ENCODE measurements around the gene CATSPER2. TPM values are rescaled to one million over a fixed set of nuclear protein-coding genes. Genes with fewer than 3 reads are reported as not detected.
"Not testable (repeated sequence)": the region's sequence is repeated elsewhere in the genome, so short reads cannot be mapped to it uniquely, and the experiment has no call there.

The CATSPER2 gene
- total RNA-seq, 1 experiment from 2014 or later: 8.0 TPM

GRCh38 chr15:43625106-43625505 lies 23.5 kb downstream of the CATSPER2 start:
- DNase-seq: no peak
- no peaks in the 10 kb centered on the region for H4K20me1 ChIP-seq (ENCODE audit: insufficient read depth)
- H3K79me2 ChIP-seq (ENCODE audit: low read depth): no peaks in the 10 kb centered on the region
- H3K4me3 ChIP-seq: no peak overlapping the region
- H3K4me2 ChIP-seq: no peak overlapping the region
- no peaks in the 10 kb centered on the region for H3K27me3 ChIP-seq (ENCODE audit: insufficient read depth, low read depth)
- no peak overlapping the region for H2AFZ ChIP-seq
- POLR2A ChIA-PET (ENCODE audit: unreplicated experiment): no interaction called here
- H3F3A ChIP-seq (ENCODE audit: insufficient read depth, low read depth): no peaks in the 10 kb centered on the region; the same call in 1 of the 2 replicates
- H3K9me2 ChIP-seq (ENCODE audit: insufficient read depth): no peaks in the 10 kb centered on the region
- no peaks in the 10 kb centered on the region for H3K36me3 ChIP-seq (ENCODE audit: low read depth)
- peaks cover 10% of the 10 kb centered on the region for H3K4me1 ChIP-seq (replicated peaks; ENCODE audit: insufficient read depth)
- TF ChIP-seq EZH2 (IDR thresholded peaks at IDR 0.05; ENCODE audit: low read depth) (no peak), CTCF (conservative IDR thresholded peaks at IDR 0.05) (no peak)
- H3K27ac ChIP-seq: no peak overlapping the region
- H3K9me3 ChIP-seq (ENCODE audit: insufficient read depth, low read depth): no peaks in the 10 kb centered on the region
- CTCF ChIA-PET: no interaction called here
- no TSS peak for BruUV-seq (replicated peaks)
- intact Hi-C loops (cut with micrococcal nuclease; ENCODE audit: unreplicated experiment): no loop called here

DNA sequence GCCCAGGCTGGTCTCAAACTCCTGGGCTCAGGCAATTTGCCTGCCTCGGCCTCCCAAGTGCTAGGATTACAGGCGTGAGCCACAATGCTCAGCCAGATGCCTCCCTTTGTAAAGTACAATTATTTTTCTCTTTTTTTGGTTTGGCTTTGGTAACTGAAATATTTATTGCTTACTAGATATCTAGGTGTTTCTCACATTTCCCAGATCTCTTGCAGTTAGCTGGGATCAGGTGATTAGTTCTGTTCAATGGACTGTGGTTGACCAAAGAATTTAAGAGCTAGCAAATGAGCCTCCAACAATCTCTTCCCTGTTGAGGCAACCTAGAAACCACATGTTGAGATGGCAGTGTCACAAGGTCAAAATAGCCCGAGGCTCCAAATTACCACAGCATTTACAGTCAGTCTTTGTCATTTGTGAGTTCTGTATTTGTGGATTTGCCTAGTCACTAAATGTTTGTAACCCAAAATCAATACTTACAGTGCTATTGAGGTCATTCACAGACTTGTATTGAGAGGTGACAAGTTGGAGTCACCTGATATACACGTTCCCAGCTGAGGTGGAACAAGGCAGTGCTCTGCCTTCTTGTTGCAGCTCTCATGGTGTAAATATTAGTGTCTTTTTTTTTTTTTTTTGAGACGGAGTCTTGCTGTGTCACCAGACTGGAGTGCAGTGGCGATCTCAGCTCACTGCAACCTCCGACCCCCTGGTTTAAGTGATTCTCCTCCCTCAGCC lies 26.4 kb downstream of the CATSPER2 start:
- H3F3A ChIP-seq (ENCODE audit: insufficient read depth, low read depth); H3K36me3 ChIP-seq (ENCODE audit: low read depth); H3K4me1 ChIP-seq (replicated peaks; ENCODE audit: insufficient read depth); H2AFZ ChIP-seq; H3K27me3 ChIP-seq (ENCODE audit: insufficient read depth, low read depth); H3K79me2 ChIP-seq (ENCODE audit: low read depth); H3K9me3 ChIP-seq (ENCODE audit: insufficient read depth, low read depth); intact Hi-C loops (cut with micrococcal nuclease; ENCODE audit: unreplicated experiment); POLR2A ChIA-PET (ENCODE audit: unreplicated experiment); CTCF ChIA-PET; H3K9me2 ChIP-seq (ENCODE audit: insufficient read depth); H3K4me3 ChIP-seq; BruUV-seq (replicated peaks); H4K20me1 ChIP-seq (ENCODE audit: insufficient read depth): not testable (repeated sequence)
- peak overlapping the region; percentile 49; the same call in 1 of the 2 replicates for H3K4me2 ChIP-seq
- peak overlapping the region; percentile 42 for H3K27ac ChIP-seq
- DNase-seq: peak in 1 of 2 experiments; percentile 82

DNA sequence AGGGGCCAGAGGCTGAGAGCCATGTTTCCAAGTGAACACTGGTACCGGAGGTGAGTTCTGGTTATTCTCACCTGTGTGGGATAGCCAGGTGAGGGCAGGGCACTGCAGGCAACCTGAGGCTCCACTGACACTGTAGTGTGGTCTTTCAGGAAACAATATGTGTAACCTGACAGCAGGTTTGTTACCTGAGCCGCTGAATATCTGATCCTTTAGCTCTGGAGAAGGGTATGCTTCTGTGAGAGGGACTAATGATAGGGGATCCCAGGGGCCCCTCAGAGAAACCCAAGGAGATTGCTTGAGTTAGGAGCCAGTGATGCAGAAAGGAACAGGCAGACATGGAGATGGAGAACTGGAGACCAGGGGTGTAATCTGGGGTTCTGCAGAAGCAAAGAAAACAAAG lies 29.9 kb downstream of the CATSPER2 start, which contains the start of gene STRC:
STRC (minus strand) TSS at position 101 of the 400 bp plus-strand sequence; CDS start at position 23, 78 bp downstream.
- H3K27me3 ChIP-seq (ENCODE audit: insufficient read depth, low read depth); POLR2A ChIA-PET (ENCODE audit: unreplicated experiment); H4K20me1 ChIP-seq (ENCODE audit: insufficient read depth); H3F3A ChIP-seq (ENCODE audit: insufficient read depth, low read depth); H3K4me1 ChIP-seq (replicated peaks; ENCODE audit: insufficient read depth); H3K79me2 ChIP-seq (ENCODE audit: low read depth); intact Hi-C loops (cut with micrococcal nuclease; ENCODE audit: unreplicated experiment); H3K4me2 ChIP-seq; DNase-seq; CTCF ChIA-PET; H3K9me3 ChIP-seq (ENCODE audit: insufficient read depth, low read depth); H2AFZ ChIP-seq; H3K9me2 ChIP-seq (ENCODE audit: insufficient read depth); H3K36me3 ChIP-seq (ENCODE audit: low read depth); H3K4me3 ChIP-seq; BruUV-seq (replicated peaks); H3K27ac ChIP-seq: not testable (repeated sequence)

GRCh38 chr15:43617750-43618149 lies 30.9 kb downstream of the CATSPER2 start:
- H3F3A ChIP-seq (ENCODE audit: insufficient read depth, low read depth); H3K79me2 ChIP-seq (ENCODE audit: low read depth); H3K4me2 ChIP-seq; H4K20me1 ChIP-seq (ENCODE audit: insufficient read depth); CTCF ChIA-PET; H2AFZ ChIP-seq; H3K9me2 ChIP-seq (ENCODE audit: insufficient read depth); H3K4me1 ChIP-seq (replicated peaks; ENCODE audit: insufficient read depth); intact Hi-C loops (cut with micrococcal nuclease; ENCODE audit: unreplicated experiment); H3K27me3 ChIP-seq (ENCODE audit: insufficient read depth, low read depth); DNase-seq; H3K4me3 ChIP-seq; POLR2A ChIA-PET (ENCODE audit: unreplicated experiment); H3K36me3 ChIP-seq (ENCODE audit: low read depth); BruUV-seq (replicated peaks); H3K9me3 ChIP-seq (ENCODE audit: insufficient read depth, low read depth); H3K27ac ChIP-seq: not testable (repeated sequence)

DNA sequence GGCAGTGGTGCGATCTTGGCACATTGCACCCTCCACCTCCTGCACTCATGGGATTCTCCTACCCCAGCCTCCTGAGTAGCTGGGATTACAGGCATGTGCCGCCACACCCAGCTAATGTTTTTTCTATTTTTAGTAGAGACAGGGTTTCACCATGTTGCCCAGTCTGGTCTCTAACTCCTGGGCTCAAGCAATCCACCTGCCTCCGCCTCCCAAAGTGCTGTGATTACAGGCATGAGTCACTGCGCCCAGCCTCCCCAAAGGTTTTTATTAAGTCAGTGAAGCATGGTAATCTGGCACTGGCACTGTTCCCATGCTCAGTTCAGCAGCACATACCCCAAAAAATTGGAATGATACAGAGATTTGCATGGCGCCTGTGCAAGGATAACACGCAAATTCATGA lies 46.4 kb downstream of the CATSPER2 start:
- H2AFZ ChIP-seq; H3K9me2 ChIP-seq (ENCODE audit: insufficient read depth); BruUV-seq (replicated peaks); H3F3A ChIP-seq (ENCODE audit: insufficient read depth, low read depth); CTCF ChIA-PET; H3K27ac ChIP-seq; intact Hi-C loops (cut with micrococcal nuclease; ENCODE audit: unreplicated experiment); H4K20me1 ChIP-seq (ENCODE audit: insufficient read depth); H3K4me3 ChIP-seq; H3K36me3 ChIP-seq (ENCODE audit: low read depth); H3K9me3 ChIP-seq (ENCODE audit: insufficient read depth, low read depth); H3K27me3 ChIP-seq (ENCODE audit: insufficient read depth, low read depth); H3K79me2 ChIP-seq (ENCODE audit: low read depth); H3K4me1 ChIP-seq (replicated peaks; ENCODE audit: insufficient read depth): not testable (repeated sequence)
- peak; percentile 53 to 64 for DNase-seq
- peak overlapping the region; percentile 53; the same call in 1 of the 2 replicates for H3K4me2 ChIP-seq
- POLR2A ChIA-PET (ENCODE audit: unreplicated experiment): interaction anchor here (0.7 kb wide), 1 partner anchor 1224 kb away, joined by 4 read pairs; no protein-coding TSS in a partner anchor

- CTCF ChIA-PET; H3K9me2 ChIP-seq (ENCODE audit: insufficient read depth); H3K79me2 ChIP-seq (ENCODE audit: low read depth); H3K4me1 ChIP-seq (replicated peaks; ENCODE audit: insufficient read depth); H3K4me2 ChIP-seq; H3K4me3 ChIP-seq; H3K27me3 ChIP-seq (ENCODE audit: insufficient read depth, low read depth); H2AFZ ChIP-seq; DNase-seq; BruUV-seq (replicated peaks); H3F3A ChIP-seq (ENCODE audit: insufficient read depth, low read depth); intact Hi-C loops (cut with micrococcal nuclease; ENCODE audit: unreplicated experiment); H3K36me3 ChIP-seq (ENCODE audit: low read depth); POLR2A ChIA-PET (ENCODE audit: unreplicated experiment); H3K27ac ChIP-seq; H4K20me1 ChIP-seq (ENCODE audit: insufficient read depth); H3K9me3 ChIP-seq (ENCODE audit: insufficient read depth, low read depth): not testable (repeated sequence)
Observed at GRCh38 chr15:43600200-43600599, 48.4 kb downstream of the CATSPER2 start.

DNA sequence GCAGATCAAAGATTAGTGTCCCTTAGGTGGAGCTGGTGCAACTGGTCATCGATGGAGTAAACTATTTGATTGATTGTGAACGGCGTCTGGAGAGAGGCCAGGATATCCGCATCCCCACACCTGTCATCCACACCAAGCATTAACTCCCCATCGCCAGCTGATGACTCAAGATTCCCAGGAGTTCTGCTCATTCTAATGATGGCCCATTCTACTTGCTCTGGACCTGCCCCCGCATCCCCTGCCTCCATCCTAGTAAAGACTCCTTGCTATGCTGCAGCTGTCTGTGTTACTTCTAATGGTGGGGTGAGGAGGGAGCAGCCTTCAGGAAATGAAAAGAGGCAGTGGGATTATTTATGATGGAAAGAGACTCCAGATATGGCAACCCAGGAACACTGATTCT lies 49.5 kb downstream of the CATSPER2 start:
- H3K4me3 ChIP-seq; intact Hi-C loops (cut with micrococcal nuclease; ENCODE audit: unreplicated experiment); H3F3A ChIP-seq (ENCODE audit: insufficient read depth, low read depth); H3K27ac ChIP-seq; CTCF ChIA-PET; POLR2A ChIA-PET (ENCODE audit: unreplicated experiment); H3K36me3 ChIP-seq (ENCODE audit: low read depth); H4K20me1 ChIP-seq (ENCODE audit: insufficient read depth); H3K4me1 ChIP-seq (replicated peaks; ENCODE audit: insufficient read depth); H3K79me2 ChIP-seq (ENCODE audit: low read depth); H2AFZ ChIP-seq; H3K9me2 ChIP-seq (ENCODE audit: insufficient read depth); DNase-seq; BruUV-seq (replicated peaks); H3K4me2 ChIP-seq; H3K9me3 ChIP-seq (ENCODE audit: insufficient read depth, low read depth); H3K27me3 ChIP-seq (ENCODE audit: insufficient read depth, low read depth): not testable (repeated sequence)
